Measurements from ENCODE around the gene MUC15.

The MUC15 gene

DNA sequence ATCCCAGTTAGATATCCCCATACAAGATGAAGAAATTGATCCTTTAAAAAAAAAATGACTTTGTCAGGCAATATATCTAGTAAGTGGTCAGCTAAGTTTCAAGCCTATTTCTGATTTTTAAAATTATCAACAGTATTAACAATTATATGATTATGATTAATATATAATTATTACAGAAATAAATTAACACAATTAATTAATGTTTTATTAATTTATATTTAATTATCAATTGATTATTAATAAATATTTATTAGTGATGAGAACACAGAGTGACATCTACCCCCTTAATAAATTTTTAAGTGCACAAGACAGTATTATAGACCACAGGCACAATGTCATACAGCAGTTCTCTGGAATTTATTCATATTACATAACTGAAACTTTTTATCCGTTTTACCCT is 22.0 kb downstream of the MUC15 start:
- H3K9me3 ChIP-seq = no peaks in the 10 kb centered on the region
- H3K4me3 ChIP-seq = no peak overlapping the region
- TF ChIP-seq, protein P1, sequence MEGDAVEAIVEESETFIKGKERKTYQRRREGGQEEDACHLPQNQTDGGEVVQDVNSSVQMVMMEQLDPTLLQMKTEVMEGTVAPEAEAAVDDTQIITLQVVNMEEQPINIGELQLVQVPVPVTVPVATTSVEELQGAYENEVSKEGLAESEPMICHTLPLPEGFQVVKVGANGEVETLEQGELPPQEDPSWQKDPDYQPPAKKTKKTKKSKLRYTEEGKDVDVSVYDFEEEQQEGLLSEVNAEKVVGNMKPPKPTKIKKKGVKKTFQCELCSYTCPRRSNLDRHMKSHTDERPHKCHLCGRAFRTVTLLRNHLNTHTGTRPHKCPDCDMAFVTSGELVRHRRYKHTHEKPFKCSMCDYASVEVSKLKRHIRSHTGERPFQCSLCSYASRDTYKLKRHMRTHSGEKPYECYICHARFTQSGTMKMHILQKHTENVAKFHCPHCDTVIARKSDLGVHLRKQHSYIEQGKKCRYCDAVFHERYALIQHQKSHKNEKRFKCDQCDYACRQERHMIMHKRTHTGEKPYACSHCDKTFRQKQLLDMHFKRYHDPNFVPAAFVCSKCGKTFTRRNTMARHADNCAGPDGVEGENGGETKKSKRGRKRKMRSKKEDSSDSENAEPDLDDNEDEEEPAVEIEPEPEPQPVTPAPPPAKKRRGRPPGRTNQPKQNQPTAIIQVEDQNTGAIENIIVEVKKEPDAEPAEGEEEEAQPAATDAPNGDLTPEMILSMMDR (IDR thresholded peaks at IDR 0.05) = no peak
- no peaks in the 10 kb centered on the region for H3K36me3 ChIP-seq
- intact Hi-C loops (cut with DNase I; ENCODE audit: low total_unique reads) = no loop called here
- DNase-seq = no peak
- no peaks in the 10 kb centered on the region for H3K27me3 ChIP-seq
- no peak overlapping the region for H3K27ac ChIP-seq
- H3K4me1 ChIP-seq = no peaks in the 10 kb centered on the region

GRCh38 chr11:26549176-26549575 is 22.9 kb downstream of the MUC15 start:
- no peaks in the 10 kb centered on the region for H3K9me3 ChIP-seq
- intact Hi-C loops (cut with DNase I; ENCODE audit: low total_unique reads) = no loop called here
- H3K4me3 ChIP-seq = no peak overlapping the region
- H3K4me1 ChIP-seq = no peaks in the 10 kb centered on the region
- H3K27ac ChIP-seq = no peak overlapping the region
- no peaks in the 10 kb centered on the region for H3K36me3 ChIP-seq
- H3K27me3 ChIP-seq = no peaks in the 10 kb centered on the region
- TF ChIP-seq, protein P1 (IDR thresholded peaks at IDR 0.05) = no peak
- DNase-seq = no peak

GRCh38 chr11:26541870-26542269 is 30.2 kb downstream of the MUC15 start:
- H3K9me3 ChIP-seq = no peaks in the 10 kb centered on the region
- H3K27ac ChIP-seq = no peak overlapping the region
- DNase-seq = no peak
- H3K27me3 ChIP-seq = no peaks in the 10 kb centered on the region
- H3K4me1 ChIP-seq = no peaks in the 10 kb centered on the region
- H3K36me3 ChIP-seq = no peaks in the 10 kb centered on the region
- intact Hi-C loops (cut with DNase I; ENCODE audit: low total_unique reads) = no loop called here
- H3K4me3 ChIP-seq = no peak overlapping the region
- TF ChIP-seq, protein P1 (IDR thresholded peaks at IDR 0.05) = no peak

DNA sequence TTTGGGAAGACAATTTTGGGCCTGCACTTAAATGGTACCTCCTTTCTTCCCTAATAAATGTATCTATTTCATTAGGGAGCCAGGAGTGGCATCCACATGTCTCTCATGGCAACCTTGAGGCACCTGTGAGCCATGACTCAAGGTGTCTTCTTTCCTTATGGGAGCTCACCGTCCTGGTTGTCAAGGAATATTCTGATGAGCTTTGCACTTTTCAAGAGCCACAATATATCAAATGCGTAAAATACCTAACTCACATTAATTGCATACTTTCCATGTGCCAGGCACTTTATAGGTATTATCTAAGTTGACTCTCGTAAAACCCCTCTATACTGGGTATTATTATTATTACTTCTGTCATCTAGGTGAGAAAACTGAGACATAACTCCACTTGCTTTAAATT is 32.5 kb downstream of the MUC15 start:
- no peaks in the 10 kb centered on the region for H3K27me3 ChIP-seq
- H3K4me3 ChIP-seq = no peak overlapping the region
- TF ChIP-seq, protein P1 (IDR thresholded peaks at IDR 0.05) = no peak
- H3K36me3 ChIP-seq = no peaks in the 10 kb centered on the region
- intact Hi-C loops (cut with DNase I; ENCODE audit: low total_unique reads) = no loop called here
- no peaks in the 10 kb centered on the region for H3K9me3 ChIP-seq
- DNase-seq = no peak
- no peaks in the 10 kb centered on the region for H3K4me1 ChIP-seq
- no peak overlapping the region for H3K27ac ChIP-seq

- Histone ChIP-seq H3K27ac (no peak overlapping the region), H3K9me3 (no peaks in the 10 kb centered on the region), H3K4me3 (no peak overlapping the region), H3K27me3 (no peaks in the 10 kb centered on the region), H3K4me1 (no peaks in the 10 kb centered on the region), H3K36me3 (no peaks in the 10 kb centered on the region)
- intact Hi-C loops (cut with DNase I; ENCODE audit: low total_unique reads) = no loop called here
- DNase-seq = no peak
- TF ChIP-seq, protein P1 (IDR thresholded peaks at IDR 0.05) = no peak
Observed at GRCh38 chr11:26537341-26537740, 34.7 kb downstream of the MUC15 start.

DNA sequence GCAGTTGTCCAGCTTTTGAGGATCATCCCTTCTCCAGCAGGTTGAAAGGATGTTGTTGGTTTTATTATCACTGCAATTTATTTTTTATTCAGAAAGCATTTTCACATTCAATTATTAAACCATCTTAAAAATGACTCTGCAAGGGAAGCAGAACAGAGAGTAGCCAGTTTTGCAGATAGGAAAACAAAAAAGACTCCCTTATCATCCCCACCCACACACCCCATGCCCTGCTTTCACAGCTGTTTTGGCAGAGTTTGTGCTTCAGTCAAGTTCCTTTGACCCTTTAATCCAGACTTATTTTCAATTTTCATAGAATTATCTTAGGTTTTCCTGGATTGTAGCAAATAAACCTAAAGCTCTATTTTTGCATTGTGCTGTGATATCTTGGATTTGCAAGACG is 44.4 kb downstream of the MUC15 start:
- intact Hi-C loops (cut with DNase I; ENCODE audit: low total_unique reads) = no loop called here
- no peaks in the 10 kb centered on the region for H3K27me3 ChIP-seq
- no peak for DNase-seq
- H3K4me1 ChIP-seq = no peaks in the 10 kb centered on the region
- no peak overlapping the region for H3K27ac ChIP-seq
- no peak overlapping the region for H3K4me3 ChIP-seq
- TF ChIP-seq, protein P1 (IDR thresholded peaks at IDR 0.05) = no peak
- no peaks in the 10 kb centered on the region for H3K9me3 ChIP-seq
- no peaks in the 10 kb centered on the region for H3K36me3 ChIP-seq
